PC-9 (cell line): ENCODE data around the gene CACNB1. TPM values are rescaled to one million over a fixed set of nuclear protein-coding genes. Genes with fewer than 3 reads are reported as not detected.

Experiments
- BruUV-seq: library from RNA; stranded (reverse); fragments of 400-500 nt; replicated peaks from 2 replicates; lab custom pipeline; 2021; lab: Mats Ljungman, UMichigan
- CTCF ChIA-PET: fragments of 300-600 bp; sonication (Branson Sonifier 250); formaldehyde crosslinking; loops from one replicate; lab custom pipeline; 2022; ENCODE audit warnings: antibody characterized with exemption; lab: Charles Lee
- POLR2A ChIA-PET: fragments of 300-600 bp; sonication (Branson Sonifier 250); formaldehyde crosslinking; loops from one replicate; lab custom pipeline; 2022; ENCODE audit warnings: antibody characterized with exemption; ENCODE audit not compliant: unreplicated experiment; lab: Charles Lee
- DNase-seq, 2 experiments: peaks; one replicate each; pipeline versions ENCODE4 v3.0.0 to v3.0.0-alpha.2; 2015 to 2022; ENCODE audit warnings: mixed read lengths in 1 of 2
- H2AFZ ChIP-seq: fragments of 200-600 bp; sonication (generic); 2 replicates; pipeline ENCODE4 v1.8.1; 2017; ENCODE audit warnings: antibody characterized with exemption
- H3F3A ChIP-seq: fragments of 200-600 bp; sonication (generic); 2 replicates; pipeline ENCODE4 v1.8.1; 2017; ENCODE audit warnings: antibody characterized with exemption, mild to moderate bottlenecking, low read depth; ENCODE audit not compliant: insufficient read depth
- H3K27ac ChIP-seq: fragments of 200-600 bp; sonication (generic); 2 replicates; pipeline ENCODE4 v1.6.1; 2016; ENCODE audit warnings: mixed run types
- H3K27me3 ChIP-seq: fragments of 200-600 bp; sonication (generic); 2 replicates; pipeline ENCODE4 v1.6.1; 2016; ENCODE audit warnings: low read depth, mixed run types; ENCODE audit not compliant: insufficient read depth
- H3K36me3 ChIP-seq: fragments of 200-600 bp; sonication (generic); 2 replicates; pipeline ENCODE4 v1.6.1; 2016; ENCODE audit warnings: low read depth, mixed run types
- H3K4me1 ChIP-seq: fragments of 200-600 bp; sonication (generic); replicated peaks from 2 replicates; pipeline ENCODE4 v1.6.1; 2016; ENCODE audit warnings: mixed run types; ENCODE audit not compliant: insufficient read depth
- H3K4me2 ChIP-seq: fragments of 200-600 bp; sonication (generic); 2 replicates; pipeline ENCODE4 v1.6.1; 2017; ENCODE audit warnings: mixed run types
- H3K4me3 ChIP-seq: fragments of 200-600 bp; sonication (generic); 2 replicates; pipeline ENCODE4 v1.6.1; 2016; ENCODE audit warnings: mixed run types
- H3K79me2 ChIP-seq: fragments of 200-600 bp; sonication (generic); 2 replicates; pipeline ENCODE4 v1.6.1; 2017; ENCODE audit warnings: low read depth, mixed run types
- H3K9me2 ChIP-seq: fragments of 200-600 bp; sonication (generic); 2 replicates; pipeline ENCODE4 v1.8.1; 2017; ENCODE audit warnings: mild to moderate bottlenecking; ENCODE audit not compliant: insufficient read depth
- H3K9me3 ChIP-seq: fragments of 200-600 bp; sonication (generic); 2 replicates; pipeline ENCODE4 v1.8.1; 2016; ENCODE audit warnings: low read depth; ENCODE audit not compliant: insufficient read depth
- H4K20me1 ChIP-seq: fragments of 200-600 bp; sonication (generic); 2 replicates; pipeline ENCODE4 v1.8.1; 2017; ENCODE audit not compliant: insufficient read depth
- CTCF ChIP-seq: fragments of 200-600 bp; sonication (generic); conservative IDR thresholded peaks from 2 replicates; pipeline ENCODE4 v1.6.1; 2017; ENCODE audit warnings: mixed run types, antibody characterized with exemption, mild to moderate bottlenecking, moderate library complexity
- EZH2 ChIP-seq: fragments of 200-600 bp; sonication (generic); IDR thresholded peaks from 2 replicates; pipeline ENCODE4 v1.8.0; 2017; ENCODE audit warnings: antibody characterized with exemption, low read depth
- intact Hi-C: fragments of 100-400 bp; cut with micrococcal nuclease; formaldehyde crosslinking; loops from one replicate; pipeline ENCODE4 v1.10.0; 2022; ENCODE audit not compliant: unreplicated experiment
- total RNA-seq: library from RNA; stranded (reverse); gene quantifications from 2 replicates; pipeline ENCODE4 v1.2.3, GENCODE V29; 2021

CACNB1 gene
- total RNA-seq, 1 experiment from 2014 or later: 21.4 TPM

- Histone ChIP-seq H3K27me3 (no peaks in the 10 kb centered on the region), H4K20me1 (no peaks in the 10 kb centered on the region), H3K9me3 (no peaks in the 10 kb centered on the region), H3K4me3 (no peak overlapping the region), H3F3A (peaks cover 4% of the 10 kb centered on the region; the same call in 1 of the 2 replicates), H3K9me2 (no peaks in the 10 kb centered on the region), H3K36me3 (no peaks in the 10 kb centered on the region), H3K79me2 (no peaks in the 10 kb centered on the region), H3K4me1 (peaks cover 10% of the 10 kb centered on the region; the same call in 1 of the 2 replicates), H3K4me2 (no peak overlapping the region), H2AFZ (no peak overlapping the region), H3K27ac (no peak overlapping the region)
- no peak for DNase-seq
- POLR2A ChIA-PET: no interaction called here
- CTCF ChIA-PET: interaction anchor here (0.7 kb wide), 1 partner anchor 17 kb away, joined by 6 read pairs; no protein-coding TSS in a partner anchor
- intact Hi-C loops: no loop called here
- BruUV-seq: no TSS peak
- TF ChIP-seq CTCF (no peak), EZH2 (no peak)
Observed at GRCh38 chr17:39227364-39227919, 30.0 kb upstream of the CACNB1 start.

DNA sequence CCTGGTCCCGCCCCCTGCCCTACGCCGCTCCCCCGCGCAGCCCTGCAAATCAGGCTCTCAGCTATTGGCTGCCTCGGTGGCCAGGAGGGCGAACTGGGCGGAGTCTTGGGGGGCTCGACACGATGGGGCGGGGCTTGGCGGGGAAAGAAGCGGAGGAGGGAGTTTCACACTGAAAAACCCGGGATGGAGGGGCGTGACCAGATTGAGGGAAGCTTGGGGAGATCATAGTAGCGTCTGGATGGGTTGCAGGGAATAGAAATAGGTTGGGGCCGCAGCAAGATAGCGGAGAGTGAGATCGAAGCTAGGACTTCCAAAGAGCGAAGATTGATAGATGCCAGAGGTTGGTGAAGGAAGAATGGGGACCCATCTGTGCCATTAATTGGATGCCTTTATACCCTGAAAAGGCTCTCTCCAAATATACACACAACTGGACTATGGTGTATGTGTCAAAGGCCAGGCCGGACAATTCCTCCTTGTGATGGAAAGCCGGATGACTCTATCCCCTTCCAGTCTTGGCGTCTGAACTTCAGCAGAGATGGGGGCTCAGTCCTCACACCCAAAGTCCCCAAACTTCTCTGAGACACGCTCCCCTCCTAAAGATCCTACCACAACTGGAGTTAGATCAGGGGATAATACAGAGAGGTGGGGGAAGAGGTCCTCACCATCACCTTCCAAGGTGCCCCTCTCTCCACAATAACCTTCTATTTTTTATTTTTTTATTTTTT, 28.7 kb upstream of the CACNB1 start:
- Histone ChIP-seq H3K27ac (no peak overlapping the region), H3K4me3 (no peak overlapping the region), H2AFZ (no peak overlapping the region), H3K4me2 (no peak overlapping the region), H3K79me2 (no peaks in the 10 kb centered on the region), H3K27me3 (no peaks in the 10 kb centered on the region), H3F3A (peaks cover 4% of the 10 kb centered on the region; the same call in 1 of the 2 replicates), H3K9me3 (no peaks in the 10 kb centered on the region), H3K4me1 (peaks cover 10% of the 10 kb centered on the region; the same call in 1 of the 2 replicates), H3K9me2 (no peaks in the 10 kb centered on the region), H3K36me3 (no peaks in the 10 kb centered on the region), H4K20me1 (no peaks in the 10 kb centered on the region)
- TF ChIP-seq CTCF (no peak), EZH2 (no peak)
- peak in 1 of 2 experiments; percentile 40 for DNase-seq
- POLR2A ChIA-PET: interaction anchor here (0.6 kb wide), 2 partner anchors 64 to 355 kb away, joined by 6 to 25 read pairs; no protein-coding TSS in a partner anchor
- intact Hi-C loops: no loop called here
- no TSS peak for BruUV-seq
- CTCF ChIA-PET: interaction anchor here (0.6 kb wide), 1 partner anchor 16 kb away, joined by 5 read pairs; no protein-coding TSS in a partner anchor

DNA sequence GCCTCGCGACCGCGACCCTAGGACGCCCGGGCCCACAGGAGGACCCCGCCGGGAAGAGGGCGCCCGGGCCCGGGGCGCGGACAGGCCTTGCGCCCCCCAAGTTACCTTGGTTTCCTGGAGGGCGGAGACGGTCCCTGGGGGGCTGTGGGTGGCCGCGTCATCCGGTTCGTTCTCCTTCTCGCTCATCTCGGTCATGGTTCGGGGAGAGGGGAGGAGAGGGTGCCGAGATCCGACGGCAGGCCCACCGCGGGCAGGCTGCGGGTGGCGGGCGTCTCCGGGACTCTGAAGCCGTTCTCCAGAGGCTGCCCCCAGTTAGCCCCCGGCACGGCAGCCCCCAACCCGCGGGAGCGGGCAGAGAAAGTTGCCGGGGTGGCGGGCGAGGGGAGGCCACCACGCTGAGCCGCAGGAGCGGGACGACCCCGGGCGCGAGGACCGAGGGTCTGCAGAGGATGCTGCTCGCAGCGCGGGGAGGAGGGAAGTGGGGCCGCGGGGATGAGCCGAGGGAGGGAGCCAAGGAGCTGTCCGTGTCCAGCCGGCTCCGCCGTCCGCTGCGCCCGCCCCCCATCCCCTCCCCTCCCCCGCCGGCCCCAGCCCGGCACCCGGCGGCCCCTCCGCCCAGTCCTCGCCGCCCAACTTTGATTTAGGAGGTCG, 28.0 kb upstream of the CACNB1 start, which contains the start of gene STAC2:
TSS of gene STAC2 (minus strand) at position 638 of the 651 bp plus-strand sequence. CDS start at position 195, 443 bp downstream.
- no peaks in the 10 kb centered on the region for H3K27me3 ChIP-seq
- H3K4me3 ChIP-seq: no peak within 1 kb of the TSS
- intact Hi-C loops: no loop called here
- no peaks in the 10 kb centered on the region for H3K79me2 ChIP-seq
- H3K27ac ChIP-seq: no peak within 1 kb of the TSS
- no peaks in the 10 kb centered on the region for H3K9me2 ChIP-seq
- no peak within 1 kb of the TSS for H2AFZ ChIP-seq
- no peak for DNase-seq
- CTCF ChIA-PET: interaction anchor here (0.6 kb wide), 1 partner anchor 17 kb away, joined by 5 read pairs; no protein-coding TSS in a partner anchor
- no peak within 1 kb of the TSS for H3K4me2 ChIP-seq
- H3F3A ChIP-seq: peaks cover 4% of the 10 kb centered on the region; the same call in 1 of the 2 replicates
- H3K4me1 ChIP-seq: peaks cover 10% of the 10 kb centered on the region; the same call in 1 of the 2 replicates
- H3K36me3 ChIP-seq: no peaks in the 10 kb centered on the region
- no TSS peak for BruUV-seq
- POLR2A ChIA-PET: interaction anchor here (0.6 kb wide), 2 partner anchors 63 to 355 kb away, joined by 6 to 25 read pairs; no protein-coding TSS in a partner anchor
- no peaks in the 10 kb centered on the region for H4K20me1 ChIP-seq
- H3K9me3 ChIP-seq: no peaks in the 10 kb centered on the region
- TF ChIP-seq EZH2: no peak
- no peak for TF ChIP-seq CTCF
